Heart left ventricle (tissue), 13 donors: Measurements from ENCODE around the gene SRSF3.

Experiments used
- POLR2A ChIP-seq, 2 donors: fragments of 450-650 bp; IDR thresholded peaks; one replicate each; pipeline ENCODE4 v1.6.1; 2017; ENCODE audit warnings: antibody characterized with exemption in 2 of 2, mild to moderate bottlenecking in 2 of 2, moderate library complexity in 2 of 2
- TF ChIP-seq, protein P1 (sequence below), 12 donors: fragments of 200-600 bp; sonication (generic) in 4 of 12; IDR thresholded peaks; one replicate each; pipeline versions ENCODE4 v1.5.0 to v1.8.0; 2018 to 2022; ENCODE audit warnings: antibody characterized with exemption in 12 of 12, mild to moderate bottlenecking in 5 of 12
- donor health status: ischemic (EF 13 %, LVEDD 7.1; RV severe dilation, severe dysfunction).
- donor health status: DM: no; HTN: yes; CAD: no.
- donor health status: DM: no; HTN: no; CAD: no.
- donor health status: ischemic (EF 25% LVEDD 6.9; RV normal size, moderate dysfunction).
- donor health status: ischemic (EF 25% LVEDD 5.7; RV mildly dilated, moderate dysfunction).
- donor health status: ischemic (EF 35%, LVEDD 5.7; RV mildly dilated, moderate dysfunction).
- donor health status: nonischemic (EF 11% LVEDD 7.7; RV severe dilation, severe dysfunction).
- donor health status: DM: yes; HTN: yes; CAD: no.
- donor health status: PGD.
- donor health status: ischemic (EF 29% LVEDD 5.4; RV normal size, mild dysfunction).
- donor health status: nonischemic (EF 23%, LVEDD 6.1; RV moderate dilation, normal function).

DNA sequence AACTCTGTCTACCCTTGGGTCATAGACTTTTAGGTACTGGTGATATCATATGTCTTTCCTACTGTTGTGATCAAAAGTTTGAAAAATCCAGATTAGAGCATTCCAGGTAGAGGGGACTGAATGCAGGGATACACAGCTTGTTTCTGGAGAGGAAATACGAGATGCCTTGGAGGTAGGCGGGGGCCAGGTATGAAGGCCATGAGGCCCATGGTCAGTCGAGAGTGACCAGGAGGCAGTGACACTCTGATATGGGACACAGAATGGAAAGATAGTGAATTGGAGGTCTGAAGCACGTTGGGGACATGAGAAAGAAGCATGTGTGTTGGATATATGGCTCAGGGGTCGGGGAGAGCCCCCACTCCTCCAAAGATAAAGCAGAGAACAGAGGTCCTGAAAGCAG is 16.1 kb upstream of the SRSF3 start:
- TF ChIP-seq, protein P1, sequence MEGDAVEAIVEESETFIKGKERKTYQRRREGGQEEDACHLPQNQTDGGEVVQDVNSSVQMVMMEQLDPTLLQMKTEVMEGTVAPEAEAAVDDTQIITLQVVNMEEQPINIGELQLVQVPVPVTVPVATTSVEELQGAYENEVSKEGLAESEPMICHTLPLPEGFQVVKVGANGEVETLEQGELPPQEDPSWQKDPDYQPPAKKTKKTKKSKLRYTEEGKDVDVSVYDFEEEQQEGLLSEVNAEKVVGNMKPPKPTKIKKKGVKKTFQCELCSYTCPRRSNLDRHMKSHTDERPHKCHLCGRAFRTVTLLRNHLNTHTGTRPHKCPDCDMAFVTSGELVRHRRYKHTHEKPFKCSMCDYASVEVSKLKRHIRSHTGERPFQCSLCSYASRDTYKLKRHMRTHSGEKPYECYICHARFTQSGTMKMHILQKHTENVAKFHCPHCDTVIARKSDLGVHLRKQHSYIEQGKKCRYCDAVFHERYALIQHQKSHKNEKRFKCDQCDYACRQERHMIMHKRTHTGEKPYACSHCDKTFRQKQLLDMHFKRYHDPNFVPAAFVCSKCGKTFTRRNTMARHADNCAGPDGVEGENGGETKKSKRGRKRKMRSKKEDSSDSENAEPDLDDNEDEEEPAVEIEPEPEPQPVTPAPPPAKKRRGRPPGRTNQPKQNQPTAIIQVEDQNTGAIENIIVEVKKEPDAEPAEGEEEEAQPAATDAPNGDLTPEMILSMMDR (IDR thresholded peaks at IDR 0.05), result no peak
- no peak for TF ChIP-seq POLR2A (IDR thresholded peaks at IDR 0.05)
